ENCODE measurements around the gene HDAC4. TPM values are rescaled to one million over a fixed set of nuclear protein-coding genes. Genes with fewer than 3 reads are reported as not detected.

The HDAC4 gene
- total RNA-seq, 1 donor from 2014 or later: 20.4 TPM

DNA sequence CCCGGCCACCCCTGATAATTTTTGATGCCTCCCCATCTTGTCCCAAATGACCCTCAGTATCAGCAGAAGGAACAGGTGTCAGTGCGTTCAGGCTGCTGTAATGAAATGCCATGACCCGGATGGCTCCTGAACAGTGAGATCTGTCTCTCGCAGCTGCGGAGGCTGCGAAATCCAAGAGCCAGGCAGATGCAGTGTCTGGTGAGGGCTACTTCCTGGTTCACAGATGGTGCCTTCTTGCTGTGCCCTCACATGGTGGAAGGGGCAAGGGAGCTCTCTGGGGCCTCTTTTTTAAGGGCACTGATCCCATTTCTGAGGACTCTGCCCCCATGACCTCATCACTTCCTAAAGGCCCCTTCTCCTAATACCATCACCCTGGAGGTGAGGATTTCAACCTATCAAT, 400.7 kb downstream of the HDAC4 start:
- FAIRE-seq (no peak), DNase-seq (ENCODE audit: low spot score in 2 of 2) (no peak)

DNA sequence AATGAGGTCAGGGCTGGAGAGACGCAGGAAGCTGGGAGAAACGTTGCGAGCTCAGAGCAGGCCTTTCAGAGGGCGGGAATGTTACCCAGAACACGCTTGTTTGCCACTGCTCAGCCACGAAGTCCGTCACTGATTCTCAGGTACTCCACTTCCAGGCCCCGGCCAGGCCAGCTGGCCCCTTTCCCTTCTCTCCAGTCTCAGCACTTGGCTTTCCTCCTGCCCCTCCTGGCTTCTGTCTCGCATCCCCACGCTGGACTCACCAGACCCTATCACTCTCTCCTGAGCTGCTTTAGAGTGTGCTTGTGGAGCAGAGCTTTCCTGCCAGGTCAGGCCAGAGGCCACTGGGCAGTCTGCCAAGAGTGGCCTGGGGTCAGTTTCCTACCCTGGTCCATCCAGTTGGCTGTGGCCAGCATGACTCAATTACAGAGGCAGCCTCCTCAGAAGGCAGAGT, 401.5 kb downstream of the HDAC4 start:
- FAIRE-seq: no peak
- DNase-seq (ENCODE audit: low spot score in 2 of 2): no peak

DNA sequence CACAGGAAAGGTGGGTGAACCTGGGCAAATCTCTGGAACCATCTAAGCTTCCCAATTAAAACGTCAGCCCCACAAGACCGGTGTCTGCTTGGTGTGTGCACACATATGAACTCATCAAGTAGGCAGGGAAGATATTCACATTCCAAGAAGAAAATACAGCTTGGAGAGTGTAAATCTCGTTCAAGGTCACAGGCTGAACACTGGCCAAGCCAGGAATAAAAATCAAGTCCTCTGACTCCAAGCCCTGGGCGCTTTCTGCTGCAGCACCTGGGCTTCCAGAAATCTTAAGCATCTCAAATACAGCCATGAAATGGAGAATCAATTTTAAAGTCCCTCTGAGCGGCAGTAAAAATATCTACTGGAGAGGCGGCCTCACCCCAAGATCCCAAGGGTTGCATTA, 402.0 kb downstream of the HDAC4 start:
- DNase-seq (ENCODE audit: low spot score in 2 of 2) (no peak), FAIRE-seq (no peak)

Small RNA genes within 50 kb of the gene (small RNA-seq; reads per million reads assigned to genes)
- 2.7 reads per million, percentile 86 among the genes with 10 or more reads in this experiment for gene MIR2467
- gene MIR4269: not detected
- not detected for gene MIR4440
- gene MIR4441: not detected
